Regular cardiac myocyte (primary cell): ENCODE measurements around the gene GPR137. TPM values are rescaled to one million over a fixed set of nuclear protein-coding genes. Genes with fewer than 3 reads are reported as not detected.

Experiments used
- total RNA-seq: library from RNA; depleted of rRNA; stranded (reverse); fragments of >200 nt; gene quantifications from 2 replicates; pipeline ENCODE4 v1.2.3, GENCODE V29; 2014

The GPR137 gene, protein sequence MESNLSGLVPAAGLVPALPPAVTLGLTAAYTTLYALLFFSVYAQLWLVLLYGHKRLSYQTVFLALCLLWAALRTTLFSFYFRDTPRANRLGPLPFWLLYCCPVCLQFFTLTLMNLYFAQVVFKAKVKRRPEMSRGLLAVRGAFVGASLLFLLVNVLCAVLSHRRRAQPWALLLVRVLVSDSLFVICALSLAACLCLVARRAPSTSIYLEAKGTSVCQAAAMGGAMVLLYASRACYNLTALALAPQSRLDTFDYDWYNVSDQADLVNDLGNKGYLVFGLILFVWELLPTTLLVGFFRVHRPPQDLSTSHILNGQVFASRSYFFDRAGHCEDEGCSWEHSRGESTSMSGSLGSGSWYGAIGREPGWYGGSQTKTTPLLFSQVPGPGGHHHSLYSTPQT
- 7.7 and 8.2 TPM in 2 replicates for total RNA-seq

DNA sequence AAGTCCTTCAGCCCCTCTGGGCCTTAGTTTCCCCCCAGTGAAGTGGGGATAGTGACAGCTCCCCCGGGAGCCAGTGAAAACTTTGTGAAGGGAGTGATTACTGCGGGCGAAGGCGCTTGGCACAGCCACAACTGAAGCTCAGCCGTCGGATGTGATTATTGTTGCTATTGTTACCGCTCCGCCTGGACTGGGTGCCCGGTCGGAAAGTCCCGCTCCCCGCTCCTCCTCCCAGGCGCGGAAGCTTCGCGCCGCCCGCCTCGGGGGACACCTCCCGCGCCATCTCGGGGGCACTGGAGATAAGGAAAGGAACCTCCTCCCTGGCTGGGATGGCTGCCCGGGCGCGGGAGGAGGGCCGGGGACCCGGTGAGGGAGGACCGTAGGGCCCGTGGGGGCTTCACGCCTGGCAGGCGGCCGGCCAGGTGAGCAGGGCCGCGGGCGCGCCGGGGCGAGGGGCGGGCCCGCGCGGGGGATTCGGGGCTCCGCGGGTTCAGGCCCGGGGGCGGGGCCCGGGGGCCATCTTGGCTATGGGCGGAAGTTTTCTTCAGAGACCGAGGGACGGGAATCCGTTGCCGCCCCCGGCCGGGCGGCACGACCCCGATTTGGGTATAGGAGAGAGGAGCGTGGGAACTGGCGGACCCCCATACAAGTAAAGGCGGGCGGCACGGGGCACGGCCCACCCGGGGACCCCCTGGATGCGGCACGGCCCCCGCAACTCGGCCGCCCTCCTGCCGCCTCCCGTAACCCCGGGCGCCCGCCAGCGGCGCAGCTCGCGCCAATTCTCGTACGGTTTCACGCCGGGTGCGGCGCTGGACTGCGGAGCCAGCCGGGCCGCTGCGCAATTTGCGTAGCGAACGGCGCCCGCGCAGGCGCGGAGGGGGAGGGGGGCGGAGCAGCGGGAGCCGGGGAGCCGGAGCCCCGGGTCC is at the start of gene GPR137:
GPR137 (plus strand) TSS at position 887 of the 923 bp plus-strand sequence. CDS start 677 bp downstream, outside the sequence.

DNA sequence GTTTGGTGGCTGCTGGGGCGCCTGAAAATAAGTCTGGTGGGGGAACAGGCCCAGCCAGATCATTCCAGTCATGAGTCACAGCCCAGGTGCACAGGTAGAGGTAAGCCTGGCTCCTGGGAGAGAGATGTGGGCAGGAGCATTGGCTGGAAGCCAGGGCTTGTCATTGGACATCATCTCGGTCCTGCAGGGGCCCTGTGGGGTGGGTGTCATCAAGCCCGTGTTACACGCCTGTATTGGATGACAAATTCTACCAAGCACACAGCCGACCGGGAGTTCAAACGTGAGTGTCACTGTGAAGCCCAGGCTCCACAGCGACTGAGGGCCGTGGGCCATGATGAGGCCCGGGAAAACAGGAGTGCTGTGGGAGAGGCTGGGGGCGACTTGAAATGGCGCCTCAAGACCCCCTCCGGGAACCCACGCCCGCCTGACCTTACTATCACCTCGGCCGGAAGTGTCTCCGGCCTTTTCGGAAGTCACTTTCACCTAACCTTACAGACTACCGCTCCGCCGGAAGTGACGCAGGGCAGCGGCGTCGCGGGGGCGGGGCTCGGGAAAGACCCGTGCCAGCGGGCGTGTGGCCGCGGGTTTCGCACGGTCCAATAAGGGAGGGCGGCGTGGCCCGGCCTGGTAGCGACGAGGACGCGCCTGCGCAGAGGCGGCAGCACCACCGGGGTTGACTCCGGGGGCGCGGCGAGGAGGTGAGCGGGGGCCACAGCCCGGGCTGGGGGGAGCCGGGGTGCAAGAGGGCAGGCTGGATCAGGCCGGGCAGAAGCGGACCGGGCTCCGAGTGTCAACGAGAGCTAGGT is 45.0 kb upstream of the GPR137 start, which contains the start of gene FKBP2:
FKBP2 (plus strand) TSS at position 661 of the 806 bp plus-strand sequence. CDS start 1,293 bp downstream, outside the sequence.

DNA sequence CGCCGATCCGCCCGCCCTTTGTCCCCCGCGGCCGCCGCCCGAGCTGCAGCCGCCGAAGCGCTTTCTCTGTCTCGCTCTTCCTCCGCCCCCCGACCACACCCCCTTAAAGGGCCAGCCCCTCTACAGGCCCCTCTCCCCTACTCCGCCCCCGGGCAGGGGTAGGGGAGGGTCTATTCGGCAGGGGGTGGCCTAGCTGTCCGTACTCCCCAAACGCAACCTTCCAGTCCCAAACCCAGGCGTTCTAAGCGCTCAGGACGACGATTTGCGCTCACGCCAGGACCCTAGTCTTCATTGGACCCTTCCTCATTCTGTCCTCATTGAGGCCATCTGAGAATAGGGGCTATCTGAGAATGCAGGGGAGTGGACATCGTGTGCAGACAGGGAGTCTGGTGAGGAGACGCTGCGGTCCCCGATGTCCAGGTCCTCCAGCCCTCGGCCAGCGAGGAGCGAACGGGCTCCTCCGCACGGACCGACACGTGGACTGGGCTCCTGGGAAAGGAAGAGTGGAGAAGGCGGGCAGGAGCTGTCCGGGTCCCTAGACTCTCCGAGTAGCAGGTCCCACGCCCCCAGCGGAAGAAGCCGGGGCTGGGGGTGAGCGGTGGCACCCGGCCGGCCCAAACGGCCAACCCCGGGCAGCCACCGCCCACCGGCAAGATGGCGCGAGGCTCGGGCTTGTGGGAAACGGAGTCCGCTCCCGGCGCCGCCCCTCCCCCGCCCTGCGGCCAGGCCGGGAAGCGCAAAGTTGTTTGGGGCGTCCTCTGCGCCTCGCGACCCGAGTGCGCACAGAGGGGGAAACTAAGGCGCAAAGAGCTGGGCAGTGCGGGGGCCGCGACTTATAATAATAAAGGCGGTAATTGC is 38.5 kb upstream of the GPR137 start, which contains the start of gene PPP1R14B:
PPP1R14B (minus strand) TSS at position 73 of the 858 bp plus-strand sequence. CDS start 270 bp downstream, outside the sequence.

DNA sequence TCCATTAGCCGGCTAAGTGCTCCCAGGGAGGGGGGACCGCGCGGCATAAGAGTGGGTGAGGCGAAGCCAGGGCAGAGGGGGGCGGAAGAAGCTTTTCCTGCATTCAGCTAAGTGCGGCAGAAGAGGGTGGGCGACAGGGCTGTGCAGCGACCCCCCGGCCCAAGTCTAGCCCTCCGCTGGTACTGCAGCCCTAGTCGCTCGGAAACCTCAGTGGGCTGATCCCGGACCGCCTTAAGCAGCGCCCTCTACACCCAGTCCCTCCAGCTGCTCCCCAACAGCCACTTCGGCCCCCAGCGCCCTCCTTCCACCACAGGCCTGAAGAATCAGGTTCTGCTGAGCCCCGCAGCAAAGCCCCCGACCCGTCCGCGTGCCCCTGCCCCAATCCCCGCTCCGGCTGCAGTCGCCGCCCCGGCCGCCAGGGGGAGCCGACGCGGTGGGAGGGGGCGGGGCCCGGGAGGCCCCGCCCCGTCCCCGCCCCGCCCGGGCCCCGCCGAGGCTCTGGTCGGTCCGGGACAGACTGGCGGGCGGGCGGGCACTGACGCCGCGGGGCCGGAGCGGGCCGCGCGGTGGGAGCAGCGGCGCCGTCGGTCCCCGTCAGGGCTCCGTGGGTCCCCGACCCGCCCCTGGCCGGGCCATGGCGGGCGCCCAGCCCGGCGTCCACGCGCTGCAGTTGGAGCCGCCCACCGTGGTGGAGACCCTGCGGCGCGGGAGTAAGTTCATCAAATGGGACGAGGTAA is 34.5 kb upstream of the GPR137 start, which contains the start of gene PLCB3:
PLCB3 (plus strand) TSS at position 515 of the 737 bp plus-strand sequence; CDS start at position 635, 120 bp downstream.

DNA sequence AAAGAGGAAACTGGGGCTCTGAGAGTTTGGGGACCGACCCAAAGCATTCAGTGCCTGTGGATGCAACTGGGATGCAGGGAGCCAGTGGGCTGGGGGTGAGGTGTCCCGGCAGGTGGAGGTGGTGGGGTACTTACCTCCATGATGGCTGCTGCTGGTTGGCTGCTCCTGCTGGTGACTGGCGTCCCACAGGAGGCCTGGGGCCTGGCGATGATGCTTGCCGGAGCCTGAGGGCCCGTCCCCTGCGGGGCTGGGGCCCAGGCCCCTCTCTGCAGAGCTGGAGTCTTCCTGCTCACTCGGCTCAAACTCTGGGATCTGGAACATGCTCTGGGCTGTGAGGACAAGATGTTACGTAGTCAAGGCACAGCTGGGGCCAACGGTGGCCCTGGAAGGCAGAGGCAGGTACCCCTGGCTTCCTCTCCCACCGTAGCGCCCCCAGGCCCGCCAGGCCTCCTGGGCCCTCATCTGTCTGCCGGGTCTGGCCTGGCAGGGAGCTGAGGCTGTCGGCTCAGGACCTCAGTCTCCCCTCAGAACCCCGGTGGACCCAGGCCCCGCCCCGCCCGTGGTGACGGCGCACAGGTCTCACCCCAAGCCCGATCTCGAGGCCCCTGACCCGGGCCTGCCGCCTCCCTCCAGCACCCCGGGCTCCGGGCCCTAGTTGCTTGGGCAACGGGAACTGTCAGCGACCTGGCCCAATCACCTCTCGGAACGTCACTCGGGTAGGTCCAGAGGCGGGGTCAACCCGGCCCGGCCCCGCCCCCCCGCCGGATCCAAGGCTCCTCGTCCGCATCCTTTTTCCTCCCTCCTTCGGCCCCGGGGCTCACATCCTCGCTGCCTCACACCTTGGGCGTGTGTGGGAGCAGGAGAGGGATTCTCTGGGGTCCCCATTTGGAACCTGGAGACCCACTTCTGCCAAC is 1.3 kb upstream of the GPR137 start, which contains the start of gene BAD:
BAD (minus strand) TSS at position 618 of the 914 bp plus-strand sequence; CDS start at position 321, 297 bp downstream.

DNA sequence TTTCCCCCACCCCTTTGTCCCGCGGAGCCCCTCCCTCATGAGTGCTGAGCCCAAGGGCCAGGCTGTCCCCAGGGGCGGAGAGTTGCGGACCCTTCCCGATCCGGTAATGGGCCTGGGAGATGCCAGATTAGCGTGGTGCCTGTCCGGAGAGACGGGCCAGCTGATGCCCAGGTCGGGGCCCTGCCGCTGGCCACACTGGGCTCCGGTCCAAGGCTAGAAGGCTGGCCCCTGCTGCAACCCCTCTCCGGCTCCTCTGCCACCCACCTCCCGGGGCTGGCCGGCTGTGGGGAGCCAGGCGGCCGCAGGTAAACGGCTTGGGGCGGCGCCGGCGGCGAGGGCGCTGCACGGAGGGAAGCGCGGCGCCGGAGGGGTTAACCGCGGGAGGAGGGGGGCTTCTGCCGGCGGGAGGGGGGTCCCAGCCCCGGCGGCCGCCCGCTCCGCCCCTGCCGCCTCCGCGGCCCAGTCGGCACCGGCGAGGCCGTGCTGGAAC is 5.7 kb downstream of the GPR137 start, which contains the start of gene KCNK4:
KCNK4 (plus strand) TSS at position 41 of the 490 bp plus-strand sequence. CDS start 1,717 bp downstream, outside the sequence.

DNA sequence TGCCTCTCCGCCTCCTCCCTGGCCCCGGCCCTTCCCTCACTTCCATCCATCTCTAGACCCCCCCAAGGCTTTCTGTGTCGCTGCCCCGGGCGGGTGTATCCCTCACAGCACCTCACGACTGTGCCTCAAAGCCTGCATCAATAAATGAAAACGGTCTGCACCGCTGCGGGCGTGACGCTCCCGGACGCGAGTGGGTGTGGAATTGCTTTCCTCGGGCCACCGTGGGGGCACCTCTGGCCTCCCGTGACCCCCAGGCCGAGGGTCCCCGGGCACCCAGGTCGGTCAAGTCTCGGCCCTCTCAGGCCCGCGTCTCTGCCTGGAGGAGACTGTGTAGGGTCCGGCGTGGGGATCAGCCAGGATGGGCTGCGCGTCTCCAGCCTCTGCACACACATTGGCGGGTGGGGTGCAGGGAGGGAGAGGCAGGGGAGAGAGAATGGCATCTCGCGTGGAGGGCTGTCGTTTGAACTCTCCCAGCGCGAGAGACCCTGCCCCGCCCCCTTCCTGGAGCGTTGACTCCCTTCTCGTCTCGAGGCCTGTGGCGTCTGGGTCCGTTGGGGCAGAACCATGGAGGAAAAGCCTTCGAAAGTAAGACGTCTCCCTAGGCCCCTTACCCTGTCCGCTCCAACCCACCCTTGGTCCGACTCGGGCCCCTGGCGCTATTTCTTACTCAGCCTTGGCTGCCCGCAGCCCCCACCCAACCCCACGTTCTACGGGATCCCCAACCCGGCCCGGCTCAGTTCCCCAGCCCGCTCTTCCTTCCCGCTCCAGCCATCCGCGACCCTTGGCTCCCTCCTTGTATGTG is 14.4 kb downstream of the GPR137 start, which contains the start of gene CATSPERZ:
CATSPERZ (plus strand) TSS at position 512 of the 802 bp plus-strand sequence; CDS start at position 565, 53 bp downstream.

DNA sequence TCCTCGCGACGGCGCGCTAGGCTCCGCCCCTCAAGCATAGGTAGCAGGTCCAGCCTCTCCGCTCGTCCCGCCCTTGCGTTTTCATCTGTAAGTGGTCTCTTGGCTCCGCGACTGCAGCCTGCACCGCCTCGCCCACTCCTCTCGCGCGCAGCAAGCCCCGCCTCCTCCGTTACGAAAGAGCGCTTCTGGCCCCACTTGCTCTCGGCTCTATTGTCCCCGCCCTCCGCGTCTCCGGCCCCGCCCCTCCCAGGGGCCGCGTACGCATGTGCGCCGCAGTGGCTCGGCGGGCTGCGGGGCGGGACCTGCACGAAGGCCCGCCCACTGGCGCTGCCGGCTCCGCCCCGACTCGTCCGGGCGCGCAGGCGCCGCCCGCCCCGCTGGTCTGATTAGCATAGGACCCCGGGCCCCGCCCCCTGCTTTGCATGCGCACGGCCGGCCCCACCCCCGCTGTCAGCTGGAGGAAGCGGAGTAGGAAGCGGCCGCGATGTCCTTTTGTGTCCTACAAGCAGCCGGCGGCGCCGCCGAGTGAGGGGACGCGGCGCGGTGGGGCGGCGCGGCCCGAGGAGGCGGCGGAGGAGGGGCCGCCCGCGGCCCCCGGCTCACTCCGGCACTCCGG is 19.5 kb downstream of the GPR137 start, which contains the start of gene ESRRA:
ESRRA (plus strand) TSS at position 450 of the 616 bp plus-strand sequence. CDS start 1,656 bp downstream, outside the sequence.

DNA sequence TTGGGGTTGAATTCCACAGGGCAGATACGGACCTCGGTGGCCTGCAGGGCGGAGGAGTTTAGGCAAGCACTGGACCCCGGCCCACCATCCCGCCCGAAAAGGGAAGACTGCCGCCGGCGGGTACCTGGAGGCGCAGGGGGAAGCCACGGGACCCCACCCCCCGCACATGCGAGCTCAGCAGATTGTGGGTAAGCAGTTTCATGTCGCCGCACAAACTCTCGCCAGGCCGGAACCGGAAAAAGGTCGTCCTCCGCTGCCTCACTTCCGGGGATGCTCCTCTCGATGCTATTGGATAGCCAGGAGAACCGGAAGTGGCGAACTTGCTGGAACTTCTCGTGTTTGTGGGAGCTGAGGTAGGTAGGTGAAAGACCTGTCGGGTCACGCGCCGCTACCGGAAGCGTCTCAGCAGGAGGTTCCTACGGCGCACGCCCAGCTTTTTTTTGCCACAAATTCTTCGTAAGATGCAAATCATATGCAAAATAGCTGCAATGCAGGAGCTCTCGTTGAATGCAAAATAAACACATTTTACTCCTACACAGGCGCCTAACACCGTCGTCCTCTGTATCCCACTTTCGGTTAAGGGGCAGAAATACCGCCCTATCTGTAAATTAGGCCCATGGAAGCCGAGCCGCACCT is 31.8 kb downstream of the GPR137 start, which contains the start of gene TRMT112:
TRMT112 (minus strand) TSS at position 235 of the 636 bp plus-strand sequence; CDS start at position 202, 33 bp downstream.

DNA sequence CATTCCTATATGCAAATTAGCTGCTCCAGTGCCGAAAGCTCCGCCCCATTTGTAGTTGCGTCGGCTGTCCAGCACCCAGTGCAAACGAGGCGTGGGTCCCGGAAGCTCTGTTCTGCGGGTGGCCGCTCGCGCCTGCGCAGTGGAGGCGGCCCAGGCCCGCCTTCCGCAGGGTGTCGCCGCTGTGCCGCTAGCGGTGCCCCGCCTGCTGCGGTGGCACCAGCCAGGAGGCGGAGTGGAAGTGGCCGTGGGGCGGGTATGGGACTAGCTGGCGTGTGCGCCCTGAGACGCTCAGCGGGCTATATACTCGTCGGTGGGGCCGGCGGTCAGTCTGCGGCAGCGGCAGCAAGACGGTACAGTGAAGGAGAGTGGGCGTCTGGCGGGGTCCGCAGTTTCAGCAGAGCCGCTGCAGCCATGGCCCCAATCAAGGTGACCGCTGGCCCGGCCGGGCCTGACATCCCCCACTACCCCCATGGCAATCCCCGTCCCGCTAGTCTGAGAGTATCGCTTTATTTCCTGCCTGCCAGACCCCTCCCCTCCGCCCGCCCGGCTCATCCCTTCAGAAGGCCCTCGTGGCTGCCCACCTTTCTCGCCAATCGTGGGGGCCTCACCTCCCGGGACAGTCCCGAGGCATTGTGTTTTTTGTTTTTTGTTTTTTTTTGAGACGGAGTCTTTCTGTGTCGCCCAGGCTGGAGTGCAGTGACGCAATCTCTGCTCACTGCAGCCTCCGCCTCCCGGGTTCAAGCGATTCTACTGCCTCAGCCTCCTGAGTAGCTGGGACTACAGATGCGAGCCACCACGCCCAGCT is 32.5 kb downstream of the GPR137 start, which contains the start of gene PRDX5:
PRDX5 (plus strand) TSS at position 161 of the 805 bp plus-strand sequence; CDS start at position 256, 95 bp downstream.

Other genes starting within 250 kb of the GPR137 start
- not detected in 2 replicates for gene FLRT1, start 249.9 kb upstream of the GPR137 start, total RNA-seq
- gene MACROD1, start 119.7 kb upstream of the GPR137 start, total RNA-seq, result 8.1 and 21.7 TPM in 2 replicates
- 125 and 414 TPM in 2 replicates for gene STIP1, start 99.7 kb upstream of the GPR137 start, total RNA-seq
- gene FERMT3, start 79.1 kb upstream of the GPR137 start, total RNA-seq, result 6.7 and 9.6 TPM in 2 replicates
- 37.0 and 48.2 TPM in 2 replicates for gene TRPT1, start 59.7 kb upstream of the GPR137 start, total RNA-seq
- gene NUDT22, start 59.6 kb upstream of the GPR137 start, total RNA-seq, result 61.7 and 73.2 TPM in 2 replicates
- gene DNAJC4, start 55.3 kb upstream of the GPR137 start, total RNA-seq, result 8.5 and 9.2 TPM in 2 replicates
- 14.6 and 17.2 TPM in 2 replicates for gene VEGFB, start 51.3 kb upstream of the GPR137 start, total RNA-seq
- gene FKBP2, start 44.8 kb upstream of the GPR137 start, total RNA-seq, result 86.8 and 87.4 TPM in 2 replicates
- 191 and 431 TPM in 2 replicates for gene PPP1R14B, start 38.9 kb upstream of the GPR137 start, total RNA-seq
- 33.0 and 75.5 TPM in 2 replicates for gene PLCB3, start 34.3 kb upstream of the GPR137 start, total RNA-seq
- 41.0 and 51.0 TPM in 2 replicates for gene BAD, start 1.2 kb upstream of the GPR137 start, total RNA-seq
- gene KCNK4, start 5.5 kb downstream of the GPR137 start, total RNA-seq, result not detected in 2 replicates
- 0.28 TPM in 1 of 2 replicates, not detected in the other for gene CATSPERZ, start 14.5 kb downstream of the GPR137 start, total RNA-seq
- gene ESRRA, start 19.7 kb downstream of the GPR137 start, total RNA-seq, result 31.9 and 36.4 TPM in 2 replicates
- gene TRMT112, start 31.7 kb downstream of the GPR137 start, total RNA-seq, result 260 and 325 TPM in 2 replicates
- gene PRDX5, start 32.3 kb downstream of the GPR137 start, total RNA-seq, result 261 and 263 TPM in 2 replicates
- gene CCDC88B, start 54.4 kb downstream of the GPR137 start, total RNA-seq, result 1.2 and 2.3 TPM in 2 replicates
- 29.0 and 61.3 TPM in 2 replicates for gene RPS6KA4, start 73.3 kb downstream of the GPR137 start, total RNA-seq